B cell (primary cell): ENCODE results near the gene EXOC6B. TPM values are rescaled to one million over a fixed set of nuclear protein-coding genes. Genes with fewer than 3 reads are reported as not detected.

ENCODE experiments used
- ATAC-seq: fragments of 200-7000 bp; cut with Tn5 transposase; one replicate; pipeline ENCODE4 v1.10.0; 2021; ENCODE audit warnings: low read depth, mild to moderate bottlenecking, moderate number of reproducible peaks, moderate library complexity
- CTCF ChIA-PET: fragments of 350-600 bp; sonication (Branson Sonifier 250); formaldehyde crosslinking; loops from one replicate; lab custom pipeline; 2021; ENCODE audit warnings: antibody characterized with exemption, inconsistent platforms; lab: Charles Lee
- POLR2A ChIA-PET: fragments of 350-600 bp; sonication (Branson Sonifier 250); formaldehyde crosslinking; loops from one replicate; lab custom pipeline; 2021; ENCODE audit warnings: antibody characterized with exemption; lab: Charles Lee
- DNase-seq: peaks from one replicate; pipeline ENCODE4 v3.0.0; 2013
- H2AFZ ChIP-seq: 2 replicates; pipeline ENCODE4 v1.6.1; 2012; ENCODE audit warnings: mild to moderate bottlenecking, low read depth, low read length; ENCODE audit not compliant: insufficient read depth, poor library complexity, severe bottlenecking
- H3K27ac ChIP-seq, 2 donors: 1 replicate in 1 of 2; 2 replicates in 1 of 2; pipeline ENCODE4 v1.5.1; 2012 to 2013; ENCODE audit warnings: low read length in 2 of 2, mild to moderate bottlenecking in 2 of 2, moderate library complexity in 1 of 2
- H3K27me3 ChIP-seq, 4 experiments: fragments of 200-600 bp in 1 of 4; sonication (generic) in 1 of 4; replicated peaks in 1 of 4; 1 replicate in 2 of 4; 2 replicates in 2 of 4; pipeline versions ENCODE4 v1.6.1 to v1.7.0; 2013 to 2016; ENCODE audit warnings: low read length in 3 of 4, mild to moderate bottlenecking in 2 of 4, mixed read lengths in 1 of 4, moderate library complexity in 1 of 4; ENCODE audit not compliant: insufficient read depth in 4 of 4, control insufficient read depth in 3 of 4; ENCODE audit errors: control extremely low read depth in 1 of 4
- H3K36me3 ChIP-seq, 2 experiments: replicated peaks in 1 of 2; 1 replicate in 1 of 2; 2 replicates in 1 of 2; pipeline versions ENCODE4 v1.6.1 to v1.7.1; 2013; ENCODE audit warnings: low read length in 1 of 2; ENCODE audit not compliant: insufficient read depth in 2 of 2, control insufficient read depth in 1 of 2; ENCODE audit errors: control extremely low read depth in 1 of 2, extremely low read depth in 1 of 2
- H3K4me1 ChIP-seq, 2 donors: fragments of 200-600 bp in 1 of 2; sonication (generic) in 1 of 2; 1 replicate in 1 of 2; 2 replicates in 1 of 2; pipeline versions ENCODE4 v1.5.1 to v1.6.1; 2013 to 2017; ENCODE audit warnings: low read length in 2 of 2; ENCODE audit not compliant: control insufficient read depth in 2 of 2, insufficient read depth in 2 of 2
- H3K4me2 ChIP-seq: replicated peaks from 2 replicates; pipeline ENCODE3; 2012; ENCODE audit warnings: mild to moderate bottlenecking, low read depth, low read length; ENCODE audit not compliant: poor library complexity, severe bottlenecking
- H3K4me3 ChIP-seq, 5 experiments: fragments of 200-600 bp in 1 of 5; sonication (generic) in 1 of 5; 1 replicate in 3 of 5; 2 replicates in 2 of 5; pipeline versions ENCODE4 v1.5.1 to v1.7.0; 2011 to 2016; ENCODE audit warnings: low read length in 4 of 5, mild to moderate bottlenecking in 4 of 5, low read depth in 2 of 5, control low read depth in 1 of 5, moderate library complexity in 1 of 5; ENCODE audit not compliant: insufficient read depth in 1 of 5; ENCODE audit errors: control extremely low read depth in 1 of 5, extremely low read depth in 1 of 5
- H3K79me2 ChIP-seq: fragments of 200-600 bp; sonication (generic); one replicate; pipeline ENCODE4 v1.6.0; 2016; ENCODE audit warnings: low read length; ENCODE audit not compliant: control insufficient read depth, insufficient read depth
- H3K9ac ChIP-seq: fragments of 200-600 bp; sonication (generic); 2 replicates; pipeline ENCODE4 v1.6.1; 2017; ENCODE audit warnings: mild to moderate bottlenecking, low read length, moderate library complexity
- H3K9me3 ChIP-seq, 3 donors: one replicate each; pipeline versions ENCODE4 v1.6.1 to v1.7.1; 2013; ENCODE audit warnings: low read length in 2 of 3; ENCODE audit not compliant: control insufficient read depth in 2 of 3, insufficient read depth in 1 of 3; ENCODE audit errors: control extremely low read depth in 1 of 3
- H4K20me1 ChIP-seq: 2 replicates; pipeline ENCODE4 v1.6.0; 2012; ENCODE audit warnings: mild to moderate bottlenecking, low read length; ENCODE audit not compliant: insufficient read depth, control insufficient read depth, poor library complexity, severe bottlenecking
- H3K27ac Mint-ChIP-seq: one replicate; pipeline ENCODE4 v1.8.0; 2021; ENCODE audit warnings: mixed read lengths
- H3K27me3 Mint-ChIP-seq: one replicate; pipeline ENCODE4 v1.8.0; 2021; ENCODE audit warnings: mixed read lengths
- H3K4me1 Mint-ChIP-seq: one replicate; pipeline ENCODE4 v1.8.0; 2021; ENCODE audit warnings: mixed read lengths
- H3K4me3 Mint-ChIP-seq: one replicate; pipeline ENCODE4 v1.8.0; 2021; ENCODE audit warnings: mixed read lengths
- H3K9me3 Mint-ChIP-seq: one replicate; pipeline ENCODE4 v1.8.0; 2022; ENCODE audit warnings: mixed read lengths; ENCODE audit not compliant: insufficient read depth
- EZH2 ChIP-seq: IDR thresholded peaks from 2 replicates; pipeline ENCODE4 v1.6.1; 2012; ENCODE audit warnings: borderline replicate concordance, low read depth, mild to moderate bottlenecking, moderate library complexity, low read length; ENCODE audit not compliant: insufficient read depth, poor library complexity, severe bottlenecking
- WGBS: methylation state at CpG from one replicate; pipeline ENCODE4 v1.1.5; 2013; ENCODE audit warnings: missing lambda C conversion rate; ENCODE audit not compliant: insufficient coverage; 5-methylcytosine and 5-hydroxymethylcytosine counted together
- intact Hi-C: fragments of 100-400 bp; cut with micrococcal nuclease; formaldehyde crosslinking; loops from one replicate; pipeline ENCODE4 v1.10.0; 2022
- polyA plus RNA-seq: library from polyadenylated mRNA; depleted of rRNA; stranded (reverse); fragments of >200 nt; gene quantifications from 2 replicates; pipeline ENCODE4 v1.2.3, GENCODE V29; 2012
- total RNA-seq, 2 donors: library from RNA; stranded (reverse); fragments of 120-200 nt in 1 of 2; gene quantifications; 1 replicate in 1 of 2; 2 replicates in 1 of 2; pipeline versions ENCODE4 v1.2.3 to v1.2.4, GENCODE V29; 2013 to 2022
- TF ChIP-seq, protein P1 (sequence below): fragments of 200-600 bp; IDR thresholded peaks from one replicate; pipeline ENCODE4 v1.8.0; 2022; ENCODE audit warnings: antibody characterized with exemption, mild to moderate bottlenecking

Gene EXOC6B
- total and polyA plus RNA-seq, 2 donors (not counting 1 experiment from before 2014, with no cell fraction given), result 4.8 to 22.6 TPM

DNA sequence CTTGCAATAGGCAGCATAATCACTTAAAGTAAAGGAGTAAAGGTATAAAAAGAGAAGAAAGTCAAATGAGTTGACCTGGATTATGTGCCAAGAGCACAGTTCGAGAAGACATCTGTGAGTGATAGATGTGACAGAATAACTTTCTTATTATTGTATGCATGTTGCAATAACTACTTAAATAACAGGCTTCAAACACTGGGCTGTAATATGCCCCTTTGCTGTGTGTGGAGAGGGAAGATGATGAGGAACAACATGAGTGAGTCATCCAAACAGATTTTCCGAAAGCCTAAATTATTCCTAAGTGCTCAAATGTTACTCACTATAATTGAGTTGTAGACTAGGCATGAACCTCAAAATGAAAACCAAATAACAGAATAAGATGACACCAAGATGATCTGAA, 328.1 kb downstream of the EXOC6B start:
- no peak overlapping the region for H3K9ac ChIP-seq
- Mint-ChIP-seq H3K4me1 (no peaks in the 10 kb centered on the region), H3K9me3 (no peaks in the 10 kb centered on the region), H3K27ac (no peak overlapping the region), H3K4me3 (no peak overlapping the region), H3K27me3 (no peaks in the 10 kb centered on the region)
- no peaks in the 10 kb centered on the region for H3K79me2 ChIP-seq
- no peaks in the 10 kb centered on the region for H4K20me1 ChIP-seq
- no peak for ATAC-seq
- H3K4me2 ChIP-seq, result no peak overlapping the region
- intact Hi-C loops, result no loop called here
- no peaks in the 10 kb centered on the region for H3K4me1 ChIP-seq
- H3K27ac ChIP-seq, result no peak overlapping the region
- POLR2A ChIA-PET, result no interaction called here
- no peaks in the 10 kb centered on the region for H3K9me3 ChIP-seq
- no peaks in the 10 kb centered on the region for H3K36me3 ChIP-seq
- no peak overlapping the region for H3K4me3 ChIP-seq
- H2AFZ ChIP-seq, result no peak overlapping the region
- no CpG with 5 or more reads among the region's 2 CpGs for WGBS
- H3K27me3 ChIP-seq, result no peaks in the 10 kb centered on the region
- CTCF ChIA-PET, result no interaction called here
- no peak for DNase-seq
- no peak for TF ChIP-seq EZH2
- TF ChIP-seq, protein P1, sequence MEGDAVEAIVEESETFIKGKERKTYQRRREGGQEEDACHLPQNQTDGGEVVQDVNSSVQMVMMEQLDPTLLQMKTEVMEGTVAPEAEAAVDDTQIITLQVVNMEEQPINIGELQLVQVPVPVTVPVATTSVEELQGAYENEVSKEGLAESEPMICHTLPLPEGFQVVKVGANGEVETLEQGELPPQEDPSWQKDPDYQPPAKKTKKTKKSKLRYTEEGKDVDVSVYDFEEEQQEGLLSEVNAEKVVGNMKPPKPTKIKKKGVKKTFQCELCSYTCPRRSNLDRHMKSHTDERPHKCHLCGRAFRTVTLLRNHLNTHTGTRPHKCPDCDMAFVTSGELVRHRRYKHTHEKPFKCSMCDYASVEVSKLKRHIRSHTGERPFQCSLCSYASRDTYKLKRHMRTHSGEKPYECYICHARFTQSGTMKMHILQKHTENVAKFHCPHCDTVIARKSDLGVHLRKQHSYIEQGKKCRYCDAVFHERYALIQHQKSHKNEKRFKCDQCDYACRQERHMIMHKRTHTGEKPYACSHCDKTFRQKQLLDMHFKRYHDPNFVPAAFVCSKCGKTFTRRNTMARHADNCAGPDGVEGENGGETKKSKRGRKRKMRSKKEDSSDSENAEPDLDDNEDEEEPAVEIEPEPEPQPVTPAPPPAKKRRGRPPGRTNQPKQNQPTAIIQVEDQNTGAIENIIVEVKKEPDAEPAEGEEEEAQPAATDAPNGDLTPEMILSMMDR, result no peak

DNA sequence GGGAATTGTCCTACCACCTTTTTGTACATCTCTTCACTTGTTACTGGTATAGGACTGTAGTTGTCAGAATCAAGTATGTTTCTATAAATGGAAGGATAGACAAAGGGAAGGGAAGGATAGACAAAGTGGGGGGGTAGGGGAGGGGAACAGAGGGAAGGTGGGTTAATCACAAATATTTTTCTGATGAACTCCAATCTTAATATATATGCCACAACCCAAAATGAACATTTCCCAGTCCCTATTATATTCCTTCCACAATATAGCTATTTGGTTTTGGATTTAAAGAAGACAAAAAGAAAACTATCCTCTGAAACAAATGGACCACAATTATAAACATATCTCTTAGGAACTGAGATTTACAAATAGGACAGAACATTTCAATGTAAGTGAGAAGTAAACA, 329.4 kb downstream of the EXOC6B start:
- Histone ChIP-seq H3K36me3 (no peaks in the 10 kb centered on the region), H3K27ac (no peak overlapping the region), H3K27me3 (no peaks in the 10 kb centered on the region), H3K79me2 (no peaks in the 10 kb centered on the region), H4K20me1 (no peaks in the 10 kb centered on the region), H3K9ac (no peak overlapping the region), H3K4me2 (no peak overlapping the region), H3K9me3 (no peaks in the 10 kb centered on the region), H2AFZ (no peak overlapping the region), H3K4me1 (no peaks in the 10 kb centered on the region), H3K4me3 (no peak overlapping the region)
- Mint-ChIP-seq H3K4me3 (no peak overlapping the region), H3K27ac (no peak overlapping the region), H3K9me3 (no peaks in the 10 kb centered on the region), H3K27me3 (no peaks in the 10 kb centered on the region), H3K4me1 (no peaks in the 10 kb centered on the region)
- ATAC-seq (no peak), DNase-seq (no peak)
- ChIA-PET CTCF (no interaction called here), POLR2A (no interaction called here)
- intact Hi-C loops, result no loop called here
- TF ChIP-seq, protein P1, result no peak
- no peak for TF ChIP-seq EZH2
